ENCODE results near the gene ESYT2. TPM values are rescaled to one million over a fixed set of nuclear protein-coding genes. Genes with fewer than 3 reads are reported as not detected.

ESYT2 gene
- total and polyA plus RNA-seq, 2 of the 4 experiments (the other 2 are of a cell fraction) = 26.7 to 69.9 TPM

GRCh38 chr7:158796667-158797066 is 32.6 kb downstream of the ESYT2 start:
- no TSS peak for BruUV-seq (replicated peaks)
- Histone ChIP-seq H4K8ac (ENCODE audit: low read depth in 2 of 2, low read length in 2 of 2) (no peak overlapping the region), H3K4ac (ENCODE audit: low read depth, low read length) (no peak overlapping the region), H2BK120ac (ENCODE audit: low read depth, low read length) (no peak overlapping the region), H2BK5ac (ENCODE audit: low read depth, low read length, poor library complexity, severe bottlenecking) (no peak overlapping the region), H2AK5ac (ENCODE audit: low read depth, low read length) (no peak overlapping the region), H3K4me2 (ENCODE audit: low read depth, low read length) (no peak overlapping the region), H4K5ac (ENCODE audit: low read depth, low read length) (no peak overlapping the region), H2AFZ (replicated peaks; ENCODE audit: low read length, poor library complexity) (no peak overlapping the region), H3K4me3 (ENCODE audit: insufficient read depth, low read depth, low read length) (no peak overlapping the region), H3K18ac (ENCODE audit: low read depth, low read length) (no peak overlapping the region), H3K23ac (ENCODE audit: low read depth, low read length) (no peak overlapping the region), H3K36me3 (ENCODE audit: control insufficient read depth, insufficient read depth, low read length) (peaks cover 24% of the 10 kb centered on the region), H3K27ac (ENCODE audit: insufficient read depth, low read length) (no peak overlapping the region), H3K9me1 (ENCODE audit: insufficient read depth, low read length) (peaks cover 3% of the 10 kb centered on the region), H4K91ac (ENCODE audit: insufficient read depth, low read depth, low read length) (no peak overlapping the region), H3K14ac (replicated peaks; ENCODE audit: low read depth, low read length) (no peak overlapping the region), H3K9ac (ENCODE audit: low read depth, low read length) (no peak overlapping the region), H3K4me1 (ENCODE audit: control insufficient read depth, insufficient read depth, low read length) (peaks cover 4% of the 10 kb centered on the region), H3K79me1 (ENCODE audit: low read depth in 1 of 2, low read length in 2 of 2) (peaks cover 16 to 41% of the 10 kb centered on the region in 2 experiments), H3K9me3 (ENCODE audit: control insufficient read depth, insufficient read depth, low read length) (no peaks in the 10 kb centered on the region), H2BK20ac (ENCODE audit: low read depth, low read length) (no peak overlapping the region), H4K20me1 (ENCODE audit: insufficient read depth, low read length) (no peaks in the 10 kb centered on the region), H3K56ac (ENCODE audit: extremely low read depth, insufficient read depth, low read length) (no peak overlapping the region), H2AK9ac (replicated peaks; ENCODE audit: low read depth, low read length, poor library complexity) (no peak overlapping the region), H3K27me3 (ENCODE audit: control insufficient read depth, insufficient read depth, low read length) (no peaks in the 10 kb centered on the region), H2BK15ac (ENCODE audit: low read depth, low read length) (no peak overlapping the region)
- TF ChIP-seq MAZ (IDR thresholded peaks at IDR 0.05; ENCODE audit: borderline replicate concordance, low read depth, low read length) = no peak
- dilution Hi-C loops (cut with HindIII; ENCODE audit: low sequenced_read_pairs, unreplicated experiment) = no loop called here
- intact Hi-C loops (cut with micrococcal nuclease) = no loop called here
- no peak for DNase-seq
- ChIA-PET POLR2A (ENCODE audit: unreplicated experiment) (no interaction called here), CTCF (no interaction called here)
- in situ Hi-C loops (cut with MboI; ENCODE audit: low sequenced_read_pairs) = no loop called here
- no peak for ATAC-seq (ENCODE audit: low read depth)
- WGBS, 2 experiments (ENCODE audit: extremely low coverage in 2 of 2, insufficient read length in 1 of 2) = 70% methylated on average over 13 of the region's 23 CpGs; no CpG with 5 or more reads in 1 of the 2 experiments
